ENCODE measurements around the gene TWF2. TPM values are rescaled to one million over a fixed set of nuclear protein-coding genes. Genes with fewer than 3 reads are reported as not detected.
"Not testable (repeated sequence)": the region's sequence is repeated elsewhere in the genome, so short reads cannot be mapped to it uniquely, and the experiment has no call there.

Gene TWF2
- total RNA-seq (2014; rRNA removed; shearing (Covaris generic)): 38.5 and 51.0 TPM in 2 replicates

DNA sequence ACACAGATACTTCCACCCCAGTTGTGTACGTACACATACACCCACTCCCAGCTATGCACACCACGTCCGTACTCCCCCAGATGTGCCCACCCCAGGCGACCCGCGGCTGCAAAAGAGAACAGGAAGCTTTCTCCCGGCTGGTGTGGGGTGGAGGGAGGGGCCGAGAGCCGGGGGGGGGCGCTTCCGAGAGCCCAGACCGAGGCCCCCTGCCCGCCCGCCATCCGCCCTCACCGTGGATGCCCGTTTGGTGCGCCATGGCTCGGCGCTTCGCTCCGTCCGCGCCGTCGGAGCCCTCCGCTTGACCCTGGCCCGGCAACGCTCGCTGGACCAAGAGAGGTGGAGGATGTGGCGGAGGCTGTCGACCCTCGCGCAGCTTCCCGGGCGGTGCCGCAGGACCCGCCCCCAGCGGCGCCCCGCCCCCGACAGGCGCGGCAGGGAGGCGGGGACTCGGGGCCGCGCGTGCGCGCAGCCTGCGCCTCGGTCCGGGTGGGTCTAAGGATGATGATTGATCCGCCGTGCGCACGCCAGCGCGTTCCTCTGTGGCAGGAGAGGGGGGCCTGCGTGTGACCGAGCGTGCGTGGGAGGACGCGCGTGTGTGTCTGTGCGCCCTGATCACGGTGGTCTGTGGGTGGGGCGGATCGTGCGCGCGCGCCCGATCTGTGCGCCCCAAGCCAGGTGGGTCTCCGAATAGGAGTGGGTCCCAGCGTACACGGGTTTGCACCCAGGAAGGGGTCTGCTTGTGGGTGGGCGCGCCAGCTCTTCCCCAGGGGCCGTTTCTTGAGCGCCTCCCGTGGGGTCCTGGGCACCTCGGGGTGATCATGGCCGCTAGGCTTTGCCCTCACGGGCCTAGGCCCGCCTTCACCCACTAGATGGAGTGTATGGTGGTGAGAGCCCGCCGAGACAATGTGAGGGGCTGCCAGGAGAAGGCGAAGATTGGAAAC lies at the start of gene TWF2:
TWF2 (minus strand) TSS at position 398 of the 941 bp plus-strand sequence; CDS start at position 256, 142 bp downstream.
- DNase-seq (ENCODE audit: low read depth): peak; percentile 57

DNA sequence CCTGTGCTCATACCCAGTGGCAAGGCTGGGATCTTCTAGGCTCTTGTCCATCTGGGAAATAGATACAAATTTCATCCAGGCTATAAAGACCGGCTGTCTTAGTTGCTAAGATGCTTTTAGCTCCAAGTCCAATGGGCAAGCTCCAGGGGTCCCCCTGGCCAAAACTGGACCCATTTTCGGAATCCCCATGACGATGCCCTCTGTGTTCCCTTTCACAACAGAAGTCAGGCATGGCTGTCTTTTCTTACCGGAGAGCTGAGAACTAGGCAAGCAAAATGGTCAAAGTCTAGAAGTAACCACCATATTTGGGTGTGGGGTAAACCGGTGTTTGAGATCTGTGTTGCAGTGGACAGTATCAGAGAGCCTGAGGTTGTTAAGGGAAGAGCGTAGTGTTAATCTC lies 49.7 kb upstream of the TWF2 start:
- no peak for DNase-seq (ENCODE audit: low read depth)

DNA sequence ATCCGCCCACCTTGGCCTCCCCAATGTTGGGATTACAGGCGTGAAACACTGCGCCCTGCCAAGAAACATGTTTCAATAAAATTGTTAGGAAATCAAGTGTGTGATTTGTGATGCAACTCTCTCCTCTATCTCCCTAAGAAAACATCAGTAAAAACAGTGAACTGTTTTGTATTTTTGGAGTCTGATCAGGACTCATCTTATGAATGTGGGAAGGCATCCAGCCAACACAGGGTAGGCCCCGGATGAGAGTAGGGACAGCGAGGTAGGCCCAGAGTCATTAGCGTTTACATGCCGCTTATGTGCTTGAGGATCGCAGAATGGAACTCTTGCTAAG lies 47.8 kb upstream of the TWF2 start:
- no peak for DNase-seq (ENCODE audit: low read depth)

DNA sequence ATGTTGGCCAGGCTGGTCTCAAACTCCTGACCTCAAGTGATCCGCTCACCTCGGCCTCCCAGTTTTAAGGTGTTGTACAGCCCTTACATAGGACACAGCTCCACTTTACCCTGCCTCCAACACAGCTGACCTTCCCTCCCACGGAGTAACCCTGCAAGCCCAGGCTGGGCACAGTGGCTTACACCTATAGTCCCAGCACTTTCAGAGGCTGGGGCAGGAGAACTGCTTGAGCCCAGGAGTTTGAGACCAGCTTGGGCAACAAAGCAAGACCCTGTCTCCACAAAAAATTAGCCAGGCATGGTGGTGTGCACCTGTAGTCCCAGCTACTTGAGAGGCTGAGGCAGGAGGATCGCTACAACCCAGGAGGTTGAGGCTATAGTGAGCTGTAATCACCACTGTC lies 45.1 kb upstream of the TWF2 start:
- not testable (repeated sequence) for DNase-seq (ENCODE audit: low read depth)

DNA sequence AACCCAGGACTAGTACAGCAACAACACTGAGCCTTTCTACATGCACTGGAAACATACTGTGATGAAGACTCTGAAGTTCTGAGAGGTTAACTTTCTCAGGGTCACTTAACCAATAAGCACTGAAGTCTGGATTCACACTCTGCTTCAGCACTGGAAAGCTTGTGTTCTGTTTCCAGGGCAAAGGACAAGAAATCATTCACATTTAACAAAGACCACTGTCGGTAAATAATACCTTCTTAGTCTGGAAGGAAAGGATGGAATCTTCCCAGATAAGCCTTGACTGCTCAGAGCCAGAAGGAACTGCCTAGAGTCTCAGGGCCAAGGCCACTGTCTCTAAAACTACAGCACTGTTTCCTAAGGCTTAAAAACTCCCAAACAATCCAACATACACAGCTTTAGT lies 44.3 kb upstream of the TWF2 start:
- DNase-seq (ENCODE audit: low read depth): no peak

DNA sequence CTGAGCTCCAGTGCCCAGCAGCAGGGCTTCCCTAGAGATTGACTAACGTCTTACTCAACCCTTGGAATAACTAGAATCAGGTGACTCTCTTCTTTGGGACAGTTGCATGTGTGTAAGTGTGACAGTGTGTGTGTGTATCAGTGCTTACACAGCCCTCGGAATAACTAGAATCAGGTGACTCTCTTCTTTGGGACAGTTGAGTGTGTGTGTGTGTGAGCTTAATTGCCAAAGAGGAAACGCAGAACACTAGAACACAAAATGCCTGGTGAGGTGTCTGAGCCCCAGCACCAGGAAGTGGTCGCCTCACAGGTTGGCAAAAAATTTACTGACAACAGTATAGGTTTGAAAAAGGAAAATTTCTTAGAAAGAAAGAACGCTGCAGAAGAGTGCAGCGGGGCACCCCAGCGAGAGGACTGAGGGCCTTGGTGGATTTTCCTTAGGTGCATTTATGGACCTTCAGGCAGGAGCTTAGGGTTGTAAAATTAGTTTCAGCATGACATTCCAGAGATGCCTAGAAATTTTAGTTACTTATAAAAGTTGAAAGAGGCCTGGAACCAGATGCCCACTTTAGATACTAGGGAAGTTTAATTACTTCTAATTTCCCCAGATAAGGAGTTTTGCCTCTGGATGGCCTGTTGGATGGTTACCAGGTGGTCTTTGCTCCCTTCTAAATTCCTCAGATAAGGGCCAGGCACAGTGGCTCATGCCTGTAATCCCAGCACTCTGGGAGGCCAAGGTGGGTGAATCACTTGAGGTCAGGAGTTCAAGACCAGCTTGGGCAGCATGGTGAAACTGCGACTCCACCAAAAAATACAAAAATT lies 43.2 kb upstream of the TWF2 start:
- DNase-seq (ENCODE audit: low read depth): peak; percentile 46

DNA sequence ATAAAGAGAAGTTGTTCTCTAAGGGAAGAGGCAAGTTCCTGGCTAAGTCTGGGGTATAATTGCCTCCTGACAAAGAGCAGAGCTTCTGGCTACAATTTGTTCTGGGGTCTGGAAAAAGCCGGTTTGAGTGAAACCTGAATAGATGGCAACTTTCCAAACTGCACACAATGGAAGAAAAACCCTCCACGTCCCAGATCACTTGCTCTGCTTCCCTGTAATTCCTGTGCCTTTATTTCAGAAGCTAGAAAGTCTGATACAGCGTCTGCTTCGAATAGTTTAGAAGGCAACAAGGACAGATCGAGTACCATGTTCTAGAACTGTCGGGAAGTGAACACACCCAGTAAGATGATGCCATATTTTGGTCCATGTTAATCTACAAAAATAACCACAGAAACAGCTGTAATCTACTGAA lies 41.1 kb upstream of the TWF2 start:
- DNase-seq (ENCODE audit: low read depth): peak; percentile 22

DNA sequence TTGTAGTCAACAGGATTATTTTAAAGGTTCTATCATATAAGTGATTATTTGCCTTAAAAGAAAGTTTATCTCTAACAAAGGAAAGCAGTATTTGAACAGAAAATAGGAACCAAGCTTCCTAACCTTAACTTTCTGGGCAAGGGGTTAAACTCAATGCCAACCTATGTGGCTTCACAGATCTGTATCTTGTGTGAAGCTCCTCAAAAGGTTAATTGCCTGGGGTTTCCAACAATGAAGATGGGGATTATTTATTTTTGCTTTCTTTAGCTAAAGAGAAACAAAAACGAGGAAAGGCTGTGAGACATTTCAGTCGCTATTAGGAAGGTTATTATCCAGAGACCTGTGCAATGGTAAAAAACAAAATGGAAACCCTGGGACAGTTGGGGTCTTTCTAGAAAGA lies 40.6 kb upstream of the TWF2 start:
- no peak for DNase-seq (ENCODE audit: low read depth)

DNA sequence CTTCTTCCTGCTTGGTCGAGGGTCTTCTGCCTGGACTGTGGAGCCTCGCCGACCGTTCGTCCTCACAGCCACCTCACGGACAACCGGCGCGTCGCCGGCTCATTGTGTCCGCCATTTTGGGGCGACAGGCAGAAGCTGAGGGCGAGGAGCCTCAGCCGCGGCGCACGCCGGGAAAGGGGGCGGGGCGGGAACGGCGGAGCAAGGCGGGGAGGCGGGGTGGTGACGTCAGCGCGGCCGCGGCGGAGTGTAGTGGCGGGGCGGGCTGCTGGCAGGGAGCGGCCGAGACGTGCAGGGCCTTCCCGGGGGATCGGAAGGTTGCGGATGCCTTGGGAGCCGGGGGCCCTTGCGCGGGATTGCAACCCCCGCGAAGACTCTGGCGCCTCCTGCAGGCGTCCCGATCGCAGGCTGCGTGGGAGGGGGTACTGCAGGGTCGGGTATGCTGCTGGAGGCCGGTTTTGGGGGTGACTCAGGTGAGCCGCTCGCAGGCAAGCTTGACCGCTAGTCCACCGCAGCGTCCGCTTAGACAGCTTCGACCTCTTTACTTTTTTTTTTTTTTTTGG lies 39.6 kb upstream of the TWF2 start, which contains the start of gene WDR82:
WDR82 (minus strand) TSS at position 140 of the 560 bp plus-strand sequence. CDS start 288 bp downstream, outside the sequence.
- peak; percentile 80 for DNase-seq (ENCODE audit: low read depth)

DNA sequence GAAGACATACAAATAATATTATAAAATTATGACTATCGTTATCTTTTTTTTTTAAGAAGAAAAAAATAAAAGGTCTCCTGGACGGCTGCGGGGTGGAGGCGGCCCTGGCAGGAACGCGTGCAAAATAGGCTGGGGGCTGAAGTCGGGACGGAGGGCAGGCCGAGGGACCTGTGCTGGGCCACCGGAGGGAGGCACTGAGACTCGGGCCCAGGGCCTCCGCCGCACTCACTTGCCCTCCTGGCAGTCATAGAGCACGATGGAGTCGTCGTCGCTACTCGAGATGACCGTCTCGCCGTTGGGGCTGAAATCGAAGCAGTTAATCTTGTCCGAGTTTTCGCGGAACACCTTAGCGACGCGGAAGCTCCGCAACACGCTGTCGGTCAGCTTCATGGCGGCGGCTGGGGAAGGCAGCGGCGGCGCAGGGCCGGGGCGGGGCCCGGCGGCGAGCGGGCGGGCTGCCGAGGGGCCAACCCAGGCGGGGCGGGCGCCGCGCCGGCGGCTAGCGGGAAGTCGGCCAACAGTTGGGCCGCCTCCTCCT lies 39.1 kb upstream of the TWF2 start:
- peak; percentile 54 for DNase-seq (ENCODE audit: low read depth)

DNA sequence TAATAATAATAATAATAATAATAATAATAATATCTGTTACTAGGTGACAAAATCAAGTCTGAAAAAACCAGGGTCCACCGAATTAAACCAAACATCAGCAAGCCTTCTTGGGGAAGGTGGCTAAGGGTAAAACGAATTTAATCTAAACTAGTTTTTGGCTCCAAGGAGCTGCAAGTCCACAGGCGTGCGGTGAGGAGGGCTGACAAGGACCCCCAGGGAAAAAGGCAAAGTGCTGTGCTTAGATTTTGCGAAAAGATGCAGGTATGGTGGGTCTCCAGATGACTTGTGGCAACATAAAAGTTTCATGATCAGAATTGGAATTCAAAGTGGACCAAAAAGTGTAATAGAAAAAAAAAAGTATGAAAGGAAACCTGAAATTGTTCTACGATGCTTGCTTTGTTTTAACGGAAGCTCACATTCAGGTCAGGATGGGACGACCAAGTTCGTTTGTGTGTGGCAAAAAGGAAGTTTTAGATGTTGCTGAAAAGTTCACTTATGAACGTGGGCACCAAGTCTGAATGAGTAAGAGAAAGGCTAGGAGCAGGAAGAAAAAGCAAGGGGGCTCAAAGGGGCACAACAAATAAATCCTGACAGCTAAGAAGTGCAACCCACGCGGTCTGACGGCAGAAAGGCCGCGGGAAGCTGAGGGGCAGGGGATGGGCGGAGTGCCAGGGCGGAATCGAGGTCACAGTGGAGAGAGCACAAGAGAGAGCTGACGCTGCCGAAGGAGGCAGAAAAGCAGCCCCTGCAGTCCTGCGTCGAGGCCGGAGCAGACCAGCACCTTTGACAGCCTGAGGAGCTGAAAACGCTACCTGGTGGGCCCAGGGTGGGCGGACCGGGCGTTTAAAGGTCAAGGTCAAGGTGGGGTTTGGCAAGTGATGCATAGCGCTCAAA lies 38.4 kb upstream of the TWF2 start:
- peak; percentile 54 for DNase-seq (ENCODE audit: low read depth)

DNA sequence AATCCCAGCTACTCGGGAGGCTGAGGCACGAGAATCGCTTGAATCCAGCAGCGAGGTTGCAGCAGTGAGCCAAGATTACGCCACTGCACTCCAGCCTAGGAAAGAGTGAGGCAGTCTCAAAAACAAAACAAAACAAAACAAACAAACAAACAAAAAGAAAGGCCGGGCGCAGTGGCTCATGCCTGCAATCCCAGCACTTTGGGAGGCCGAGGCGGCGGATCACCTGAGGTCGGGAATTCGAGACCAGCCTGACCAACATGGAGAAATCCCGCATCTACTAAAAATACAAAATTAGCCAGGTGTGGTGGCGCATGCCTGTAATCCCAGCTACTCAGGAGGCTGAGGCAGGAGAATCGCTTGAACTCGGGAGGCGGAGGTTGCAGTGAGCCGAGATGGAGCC lies 35.8 kb upstream of the TWF2 start:
- DNase-seq (ENCODE audit: low read depth): not testable (repeated sequence)

DNA sequence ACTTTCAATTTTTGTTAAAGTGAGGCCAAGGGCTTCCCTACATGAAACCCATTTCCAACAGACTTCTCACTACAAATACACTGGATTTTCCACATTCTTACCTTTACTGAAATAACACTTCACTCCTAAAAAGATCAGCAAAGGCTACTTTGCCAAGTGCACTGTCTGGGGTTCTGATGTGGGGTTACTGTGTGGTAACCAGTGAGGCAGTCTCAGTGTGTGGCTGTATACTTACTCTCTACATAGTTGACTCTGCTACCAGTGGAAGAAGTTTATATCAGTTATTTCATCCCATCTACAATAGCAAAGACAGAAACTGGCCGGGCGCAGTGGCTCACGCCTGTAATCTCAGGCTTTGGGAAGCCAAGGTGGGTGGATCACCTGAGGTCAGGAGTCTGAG lies 33.9 kb upstream of the TWF2 start:
- DNase-seq (ENCODE audit: low read depth): no peak

DNA sequence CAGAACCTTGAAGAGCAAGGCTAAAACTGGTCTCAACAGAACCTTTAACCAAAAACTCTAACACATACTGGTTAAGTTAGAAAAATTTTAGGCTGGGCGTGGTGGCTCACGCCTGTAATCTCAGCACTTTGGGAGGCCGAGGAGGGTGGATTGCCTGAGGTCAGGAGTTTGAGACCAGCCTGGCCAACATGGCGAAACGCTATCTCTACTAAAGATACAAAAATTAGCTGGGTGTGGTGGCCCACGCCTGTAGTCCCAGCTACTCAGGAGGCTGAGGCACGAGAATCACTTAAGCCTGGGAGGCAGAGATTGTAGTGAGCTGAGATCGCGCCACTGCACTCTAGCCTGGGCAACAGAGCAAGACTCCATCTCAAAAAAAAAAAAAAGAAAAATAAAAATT lies 33.2 kb upstream of the TWF2 start:
- DNase-seq (ENCODE audit: low read depth): not testable (repeated sequence)

DNA sequence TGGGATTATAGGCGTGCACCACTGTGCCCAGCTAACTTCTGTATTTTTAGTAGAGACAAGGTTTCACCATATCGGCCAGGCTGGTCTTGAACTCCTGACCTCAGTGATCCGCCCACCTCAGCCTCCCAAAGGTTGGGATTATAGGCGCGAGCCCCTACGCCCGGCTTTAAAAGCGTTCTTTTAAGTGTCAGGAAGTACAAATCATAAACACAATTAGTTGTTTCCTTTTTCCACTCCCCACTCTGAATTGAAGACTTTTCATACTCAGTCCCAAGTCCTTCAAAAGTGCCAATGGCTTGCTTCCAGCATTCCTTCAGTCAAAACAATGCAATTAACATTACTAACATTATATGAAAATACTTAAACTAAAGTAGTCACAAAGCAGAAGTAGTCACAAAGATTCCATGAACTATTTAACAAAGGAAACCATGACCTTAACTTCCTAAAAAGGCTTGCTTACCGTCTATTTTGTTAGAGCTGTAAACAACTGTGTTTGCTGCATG lies 31.3 kb upstream of the TWF2 start:
- DNase-seq (ENCODE audit: low read depth): no peak

DNA sequence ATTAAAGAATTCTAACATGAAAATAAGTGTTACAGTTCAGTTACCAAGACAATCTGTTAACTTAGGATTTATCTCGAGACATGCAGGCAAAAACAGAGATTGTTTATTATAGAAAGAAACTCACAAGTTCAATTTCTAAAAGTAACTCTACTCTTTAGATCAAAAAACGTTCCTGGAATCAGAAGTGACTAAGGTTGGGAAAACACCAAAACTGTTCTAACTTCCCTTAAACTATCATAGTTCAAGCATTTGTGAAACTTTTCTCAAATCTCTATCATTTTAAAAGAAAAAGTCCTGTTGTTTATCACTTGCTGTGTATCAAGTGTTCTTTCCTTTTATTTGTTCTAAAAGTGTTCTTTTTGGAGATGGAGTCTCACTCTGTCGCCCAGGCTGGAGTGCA lies 30.8 kb upstream of the TWF2 start:
- no peak for DNase-seq (ENCODE audit: low read depth)

DNA sequence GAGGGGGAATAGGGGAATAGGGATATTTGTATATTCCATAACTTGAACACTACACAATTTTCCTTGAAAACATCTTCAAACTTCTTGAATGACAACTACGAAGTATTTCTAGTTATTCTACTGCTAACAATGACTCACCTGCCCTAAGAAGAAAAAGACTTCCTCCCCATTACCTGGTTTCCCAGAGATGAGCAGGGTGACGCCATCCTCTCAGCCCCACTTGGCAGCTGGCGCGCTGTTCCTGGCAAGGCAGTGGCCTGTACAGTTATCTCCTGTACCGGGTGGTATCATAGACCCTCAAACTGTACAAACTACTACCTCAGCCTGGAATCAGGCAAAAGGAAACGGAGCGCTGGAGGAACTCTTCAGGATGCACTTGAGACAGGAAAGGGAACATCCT lies 29.1 kb upstream of the TWF2 start:
- DNase-seq (ENCODE audit: low read depth): no peak

DNA sequence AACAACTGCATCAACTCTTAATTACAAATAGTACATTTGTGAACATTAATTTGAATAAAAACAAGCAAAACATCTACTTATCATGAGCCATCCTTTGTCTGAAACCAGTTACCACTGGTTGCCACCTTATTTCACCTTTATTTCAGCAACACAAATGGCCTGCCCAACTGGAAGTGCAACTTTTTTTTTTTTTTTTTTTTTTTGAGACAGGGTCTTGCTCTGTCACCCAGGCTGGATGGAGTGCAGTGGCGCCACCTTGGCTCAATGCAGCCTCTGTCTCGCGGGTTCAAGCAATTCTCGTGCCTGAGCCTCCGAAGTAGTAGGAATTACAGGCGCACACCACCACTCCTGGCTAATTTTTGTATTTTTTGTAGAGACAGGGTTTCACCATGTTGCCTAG lies 26.4 kb upstream of the TWF2 start:
- no peak for DNase-seq (ENCODE audit: low read depth)

DNA sequence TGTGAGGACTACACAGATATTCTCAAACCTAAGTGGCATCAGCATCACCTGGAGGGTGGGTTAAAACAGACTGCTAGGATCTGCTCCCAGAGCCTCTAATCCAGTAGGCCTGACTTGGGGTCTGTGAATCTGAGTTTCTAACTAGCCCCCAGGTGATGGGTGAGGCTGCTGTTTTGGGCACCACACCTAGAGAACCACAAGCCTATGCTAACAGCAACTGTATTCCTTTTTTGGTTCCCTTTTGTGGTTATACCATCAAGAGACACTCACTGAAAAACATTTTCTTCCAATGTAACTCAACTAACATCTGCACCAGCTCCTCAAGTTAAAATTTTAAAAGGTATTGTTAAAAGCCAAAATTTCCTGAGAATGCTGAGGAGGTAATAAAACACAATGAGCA lies 23.5 kb upstream of the TWF2 start:
- DNase-seq (ENCODE audit: low read depth): no peak

DNA sequence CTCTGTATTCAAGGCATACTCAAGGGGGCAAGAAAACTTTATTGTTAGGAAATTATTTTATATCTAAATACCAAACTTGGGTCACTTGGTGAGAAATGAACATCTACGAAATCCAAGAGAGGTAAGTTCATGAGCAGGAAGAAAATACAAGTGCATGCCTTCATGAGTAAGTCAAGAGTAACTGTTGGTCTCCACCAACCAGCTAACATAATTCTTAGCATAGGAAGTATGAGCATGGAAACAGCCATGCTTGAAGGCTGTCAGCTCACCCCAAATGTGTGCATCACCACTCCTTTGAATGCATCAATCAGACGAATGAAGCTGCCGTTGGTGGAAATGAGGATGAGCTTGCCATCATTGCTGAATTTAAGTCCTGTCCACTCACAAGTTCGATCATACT lies 20.5 kb upstream of the TWF2 start:
- no peak for DNase-seq (ENCODE audit: low read depth)

DNA sequence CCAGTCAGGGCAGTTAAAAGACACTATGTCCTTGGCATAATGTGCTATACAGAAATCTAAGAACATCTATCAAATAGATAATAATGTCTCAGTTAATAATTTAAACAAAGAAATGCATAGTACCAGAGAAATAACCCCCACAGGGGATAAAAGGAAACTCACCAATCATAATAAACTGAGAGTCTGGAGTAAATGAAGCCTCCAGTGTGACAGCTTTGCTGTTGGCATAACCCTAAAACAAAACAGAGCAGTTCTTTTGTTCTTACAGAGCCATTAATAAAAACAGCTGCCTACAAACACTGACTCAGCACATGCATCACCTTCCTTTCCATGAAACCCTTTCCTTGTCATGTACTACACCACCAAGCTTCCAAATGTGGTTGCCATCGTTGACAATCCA lies 20.1 kb upstream of the TWF2 start:
- no peak for DNase-seq (ENCODE audit: low read depth)

All from M059J (cell line).